RCC 7860 (cell line): Measurements from ENCODE around the gene AGAP1.

Experiments
- DNase-seq: peaks from one replicate; pipeline ENCODE4 v3.0.0-alpha.2; 2015; ENCODE audit warnings: low spot score
- FAIRE-seq: peaks from 2 replicates; lab custom pipeline; 2012; peaks lifted over from hg19 to GRCh38; lab: Jason Lieb, UNC

Gene AGAP1

GRCh38 chr2:235486729-235487128 lies 7.1 kb upstream of the AGAP1 start:
- DNase-seq, result no peak
- FAIRE-seq, result no peak

DNA sequence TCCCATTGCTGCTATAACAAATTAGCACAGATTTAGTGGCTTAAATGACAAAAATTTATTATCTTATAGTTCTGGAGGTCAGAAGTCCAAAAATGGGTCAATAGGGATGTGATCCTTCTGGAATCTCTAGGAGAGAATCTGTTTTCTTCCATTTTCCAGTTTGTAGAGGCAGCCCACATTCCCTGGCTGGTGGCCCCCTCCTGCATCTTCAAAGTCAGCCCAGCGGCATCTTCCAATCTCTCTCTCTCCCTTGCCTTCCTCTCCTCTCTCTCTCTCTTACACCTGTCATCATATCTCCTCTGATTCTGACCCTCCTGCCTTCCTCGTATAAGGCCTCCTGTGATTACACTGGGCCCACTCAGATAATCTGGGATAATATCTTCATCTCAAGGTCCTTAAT lies 3.9 kb upstream of the AGAP1 start:
- no peak for DNase-seq
- FAIRE-seq, result no peak

- FAIRE-seq, result no peak
- DNase-seq, result no peak
These were observed 946 bp upstream of the AGAP1 start for GRCh38 chr2:235492850-235493344.

GRCh38 chr2:235493402-235493774 lies 455 bp upstream of the AGAP1 start:
- FAIRE-seq (no peak), DNase-seq (no peak)

DNA sequence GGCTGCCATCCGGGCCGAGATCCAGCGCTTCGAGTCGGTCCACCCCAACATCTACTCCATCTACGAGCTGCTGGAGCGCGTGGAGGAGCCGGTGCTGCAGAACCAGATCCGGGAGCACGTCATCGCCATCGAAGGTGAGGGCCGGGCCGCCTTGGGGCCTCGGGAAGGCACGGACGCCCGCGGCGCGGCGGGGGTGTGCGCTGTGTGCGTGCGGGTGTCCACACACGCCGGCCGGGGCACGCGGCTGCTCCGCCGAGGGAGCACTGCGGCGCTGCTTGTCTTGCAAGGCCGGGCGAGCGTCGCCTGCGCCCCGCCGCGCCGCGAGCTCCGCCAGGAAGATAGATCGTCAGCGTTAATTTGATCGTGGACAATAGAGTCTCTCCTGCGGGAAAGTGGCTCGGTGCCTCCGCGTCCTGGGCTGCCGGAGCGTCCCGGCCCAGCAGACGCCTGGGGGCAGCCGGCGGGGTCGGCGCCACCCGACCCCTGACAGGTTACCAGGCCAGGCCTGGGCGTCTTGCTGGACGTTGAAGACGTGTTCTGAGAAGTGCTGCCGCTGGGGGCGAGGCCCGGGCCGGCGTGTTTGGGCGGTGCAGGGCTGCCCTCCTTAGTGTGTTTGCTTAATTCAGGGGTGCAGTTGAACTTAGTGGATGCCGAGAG lies 1.0 kb downstream of the AGAP1 start:
- FAIRE-seq, result no peak
- DNase-seq, result no peak

DNA sequence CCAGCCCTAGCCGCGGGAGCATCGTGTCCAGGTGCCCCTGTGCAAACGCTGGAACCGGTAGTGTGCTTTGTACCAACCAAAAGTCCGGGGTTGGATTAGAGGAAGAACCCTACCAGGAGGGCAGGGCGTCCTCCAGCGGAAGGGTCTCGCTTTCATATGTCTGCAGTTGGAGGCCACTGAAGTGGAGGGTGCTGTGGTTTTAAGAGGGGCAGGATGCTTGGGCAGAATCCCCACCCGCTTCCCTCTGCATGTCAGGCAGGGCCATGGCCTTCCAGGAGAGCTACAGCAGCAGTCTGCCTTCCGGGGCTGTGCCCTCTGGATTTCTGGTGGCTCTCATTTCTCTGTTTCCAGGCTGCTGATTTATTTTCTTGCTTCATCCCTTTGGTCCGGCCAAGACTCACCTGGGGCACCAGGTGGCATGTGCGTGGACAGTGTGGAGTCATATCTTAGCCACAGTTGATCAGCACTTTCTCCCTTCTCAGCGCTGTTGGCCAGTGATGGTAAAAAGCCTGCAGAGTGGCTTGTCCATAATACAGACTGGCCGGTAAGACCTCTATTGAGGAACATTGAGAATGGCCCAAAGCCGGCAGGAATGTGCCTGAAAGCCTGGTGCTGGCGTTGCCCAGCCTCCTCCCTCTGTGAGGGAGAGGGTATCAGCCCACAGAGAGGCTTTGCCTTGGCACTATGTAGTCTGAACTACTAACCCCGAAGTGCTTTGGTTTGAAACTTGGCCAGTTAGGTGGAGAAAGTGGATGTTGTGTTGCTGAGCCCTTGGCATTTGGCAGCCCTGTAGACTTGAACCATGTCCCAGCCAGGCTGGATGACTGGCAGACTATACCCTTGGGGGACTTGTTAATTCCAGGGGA lies 1.8 kb downstream of the AGAP1 start:
- no peak for FAIRE-seq
- peak; percentile 6 for DNase-seq

GRCh38 chr2:235496239-235496621 lies 2.4 kb downstream of the AGAP1 start:
- FAIRE-seq, result no peak
- DNase-seq, result peak; percentile 65

DNA sequence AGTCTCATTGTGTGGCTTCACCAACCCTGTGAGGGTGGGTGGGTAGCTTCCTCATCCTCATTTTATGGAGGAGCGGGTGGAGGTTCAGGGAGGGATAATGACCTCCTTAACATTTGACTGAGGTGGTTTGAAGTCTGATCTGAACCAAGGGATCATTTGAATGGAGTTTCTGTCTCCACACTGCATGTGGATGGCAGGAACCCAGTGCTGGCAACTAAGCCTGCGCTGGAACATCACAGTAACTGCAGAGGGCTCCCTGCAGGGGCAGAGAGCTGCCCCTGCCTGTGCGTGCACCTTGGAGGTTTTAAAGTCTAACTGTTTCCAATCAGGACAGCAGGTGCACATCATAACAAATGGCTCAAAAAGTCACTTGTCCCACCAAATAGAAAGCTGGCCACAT lies 3.3 kb downstream of the AGAP1 start:
- FAIRE-seq, result no peak
- DNase-seq, result no peak

- FAIRE-seq, result no peak
- no peak for DNase-seq
These were observed 4.7 kb downstream of the AGAP1 start for GRCh38 chr2:235498541-235498940.

DNA sequence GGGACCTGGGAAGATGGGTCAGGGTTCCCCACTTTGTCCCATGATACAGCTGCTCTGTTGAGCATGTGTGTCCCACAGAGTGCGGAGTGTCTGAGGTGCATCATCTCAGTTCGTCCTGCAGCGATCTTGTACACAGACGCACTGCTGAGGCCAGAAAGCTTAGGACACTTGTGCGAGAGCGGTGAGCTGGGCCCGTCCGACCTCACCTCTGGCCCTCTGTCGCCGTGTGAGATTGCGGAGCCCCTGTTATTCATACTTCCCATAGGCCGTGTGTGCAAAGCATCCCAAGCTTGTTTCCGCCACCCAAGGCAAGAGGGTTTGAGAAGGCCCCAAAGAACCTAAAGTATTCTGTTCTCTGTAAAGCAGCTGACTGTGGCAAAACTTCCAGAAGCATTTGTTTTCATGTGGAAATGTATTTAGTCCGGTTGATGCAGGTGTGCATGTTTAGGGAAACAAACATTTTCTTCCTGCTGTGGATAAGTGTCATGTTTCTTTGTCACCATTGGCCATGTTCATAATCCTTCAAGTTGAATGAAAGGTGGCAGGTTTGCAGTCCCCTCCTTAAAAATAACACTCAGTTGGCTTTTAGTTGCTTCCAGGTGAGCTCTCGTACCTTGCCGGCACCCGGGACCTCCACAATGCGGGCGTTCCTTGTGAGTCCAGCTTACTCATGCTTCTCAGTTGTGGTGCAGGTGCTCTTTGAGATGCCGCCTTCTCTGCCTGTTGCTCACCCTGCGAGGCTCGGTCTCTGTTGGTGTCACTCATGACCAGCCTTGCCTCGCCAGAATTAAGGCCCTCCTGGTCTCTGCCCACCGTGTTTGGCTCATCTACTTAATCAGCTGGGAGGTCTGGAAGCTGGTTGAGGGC lies 5.3 kb downstream of the AGAP1 start:
- FAIRE-seq (no peak), DNase-seq (no peak)

GRCh38 chr2:235500110-235500760 lies 6.4 kb downstream of the AGAP1 start:
- DNase-seq, result no peak
- FAIRE-seq, result no peak

DNA sequence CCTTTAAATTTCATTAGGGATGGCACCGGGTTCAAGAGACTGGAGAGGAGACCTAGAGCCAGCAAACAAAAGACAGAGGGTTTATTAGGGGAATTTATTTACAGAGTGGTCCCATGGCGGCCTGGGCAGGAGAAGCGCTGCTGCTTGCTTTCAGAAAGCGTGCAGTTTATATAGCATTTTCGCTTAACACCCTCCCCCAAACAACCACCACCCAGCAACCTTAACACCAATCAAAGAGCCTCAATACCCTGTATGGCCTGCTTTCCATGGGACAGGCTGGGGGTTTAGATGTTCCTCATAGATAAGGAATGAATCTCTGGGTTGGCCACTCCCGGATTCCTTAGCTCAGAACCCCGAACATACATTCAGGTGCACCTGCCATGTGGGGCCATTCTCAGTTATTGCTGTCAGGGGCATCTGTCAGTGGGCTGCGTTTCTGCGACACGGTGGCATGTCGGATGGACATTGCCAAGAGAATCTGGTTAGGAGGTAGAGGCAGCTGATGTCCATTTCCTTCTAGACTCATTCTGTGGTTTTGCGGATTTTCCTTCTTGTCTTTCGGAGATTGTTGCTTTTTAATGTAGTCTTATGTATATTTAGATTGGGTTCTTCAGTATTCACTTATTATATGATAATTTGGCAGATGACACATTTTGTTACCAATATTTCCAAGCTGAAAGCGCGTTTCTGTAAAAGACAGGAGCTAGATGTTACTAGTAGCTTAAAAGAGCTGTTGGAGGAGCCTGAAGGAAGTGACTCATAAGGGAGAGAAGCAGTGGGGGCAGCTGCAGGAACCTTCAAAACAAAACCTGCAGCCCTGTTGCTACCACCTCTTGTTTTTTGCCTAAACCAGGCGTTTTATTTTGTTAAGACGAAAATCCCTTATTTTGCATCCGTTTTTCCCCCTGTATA lies 7.2 kb downstream of the AGAP1 start:
- DNase-seq, result peak; percentile 57
- peak; percentile 79 for FAIRE-seq

GRCh38 chr2:235501673-235502031 lies 7.8 kb downstream of the AGAP1 start:
- DNase-seq, result no peak
- no peak for FAIRE-seq

DNA sequence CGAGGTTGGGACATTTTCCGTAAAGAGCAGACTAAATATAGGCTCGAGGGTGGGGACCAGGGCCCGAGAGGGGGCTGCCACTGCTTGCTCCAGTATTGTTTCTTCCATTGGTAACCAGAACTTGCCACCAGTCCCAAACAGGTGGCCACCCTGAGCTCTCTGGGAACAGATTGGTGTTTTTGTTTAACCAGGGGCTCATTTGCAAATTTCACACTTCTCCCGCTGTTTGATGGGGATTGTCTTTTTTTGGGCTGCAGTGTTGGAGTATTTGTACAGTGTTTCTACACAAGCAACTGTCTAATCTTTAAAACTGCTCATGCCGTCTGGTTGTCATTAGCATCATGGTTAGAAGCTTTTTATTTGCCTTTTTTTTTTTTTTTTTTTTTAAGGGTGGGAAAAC lies 8.5 kb downstream of the AGAP1 start:
- DNase-seq (no peak), FAIRE-seq (no peak)

DNA sequence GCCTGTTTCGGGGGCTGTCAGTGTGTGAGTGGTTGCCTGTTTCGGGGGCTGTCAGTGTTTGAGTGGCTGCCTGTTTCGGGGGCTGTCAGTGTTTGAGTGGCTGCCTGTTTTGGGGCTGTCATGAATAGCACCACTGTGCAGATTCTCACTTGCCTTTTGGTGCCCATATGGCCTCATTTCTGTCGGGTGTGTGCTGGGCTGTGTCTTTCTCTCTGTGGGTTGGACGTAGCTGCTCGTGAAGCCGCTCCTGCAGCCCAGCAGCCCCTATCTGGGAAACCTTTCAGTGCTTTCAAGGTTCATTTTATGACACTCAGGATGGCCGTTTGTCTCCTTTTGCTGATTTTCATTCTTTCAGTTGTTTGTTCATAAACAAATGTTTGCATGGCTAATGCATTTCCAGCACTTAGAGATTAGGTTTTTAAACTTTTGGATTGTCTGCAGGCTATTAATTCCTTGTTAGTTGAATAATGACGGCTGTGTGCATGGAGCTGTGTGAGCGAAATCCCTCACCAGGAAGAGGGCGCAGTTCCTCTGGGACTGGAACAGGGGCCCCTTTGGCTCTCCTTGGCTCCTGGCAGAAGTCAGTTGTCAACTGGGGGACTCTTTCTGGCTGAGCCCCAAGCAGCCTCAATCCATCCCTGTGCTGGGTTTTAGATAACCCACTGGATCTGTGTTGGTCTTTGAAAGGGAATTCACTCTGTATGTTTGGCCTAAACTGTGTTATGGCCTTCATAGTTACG lies 10.8 kb downstream of the AGAP1 start:
- DNase-seq (no peak), FAIRE-seq (no peak)

DNA sequence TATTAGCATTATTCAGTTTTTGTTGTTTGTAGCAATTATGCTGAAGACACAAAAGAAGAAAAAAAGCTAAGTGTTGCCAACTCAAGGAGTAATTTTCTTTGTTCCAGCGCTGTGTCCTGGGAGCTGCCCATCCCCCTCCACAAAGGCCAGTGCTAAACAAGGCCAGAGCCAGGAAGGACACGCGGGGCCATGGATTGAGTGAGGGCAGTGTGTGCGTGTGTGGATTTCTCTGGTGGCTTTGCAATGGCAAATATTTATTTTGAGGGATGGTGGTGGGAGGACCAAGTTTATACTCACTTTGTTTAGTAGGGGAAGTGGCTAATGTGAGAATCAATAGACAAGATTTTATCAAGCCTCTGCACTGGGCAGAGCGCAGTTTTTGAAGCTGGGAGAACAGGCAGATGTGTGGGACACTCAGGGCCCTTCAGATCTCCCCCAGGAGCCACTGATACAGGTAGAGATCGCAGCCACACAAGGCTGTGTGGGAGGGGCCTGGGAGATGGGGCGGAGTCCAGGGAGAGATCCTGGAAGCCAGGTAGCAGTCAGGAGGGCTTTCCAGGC lies 11.4 kb downstream of the AGAP1 start:
- FAIRE-seq (no peak), DNase-seq (no peak)

- FAIRE-seq (no peak), DNase-seq (no peak)
These were observed 12.6 kb downstream of the AGAP1 start for GRCh38 chr2:235506291-235506996.

- DNase-seq (peak; percentile 27), FAIRE-seq (no peak)
These were observed 13.3 kb downstream of the AGAP1 start for GRCh38 chr2:235506997-235507615.
